Coronary artery (tissue), 2 donors: ENCODE results near the gene COBLL1.
"Not testable (repeated sequence)": the region's sequence is repeated elsewhere in the genome, so short reads cannot be mapped to it uniquely, and the experiment has no call there.

Source experiments
- DNase-seq: peaks from one replicate; pipeline ENCODE4 v3.0.0-alpha.2; 2017; ENCODE audit warnings: low spot score
- H3K27ac ChIP-seq, 2 donors: fragments of 200-600 bp; sonication (generic); one replicate each; pipeline ENCODE4 v1.5.1; 2016 to 2019
- H3K4me3 ChIP-seq: fragments of 200-600 bp; sonication (generic); 2 replicates; pipeline ENCODE4 v1.5.1; 2016; ENCODE audit warnings: mild to moderate bottlenecking, moderate library complexity
- TF ChIP-seq, protein P1 (sequence below): fragments of 200-600 bp; sonication (generic); IDR thresholded peaks from one replicate; pipeline ENCODE4 v1.5.1; 2019; ENCODE audit warnings: antibody characterized with exemption

COBLL1 gene

GRCh38 chr2:164766954-164767320, 74.7 kb downstream of the COBLL1 start:
- DNase-seq = no peak
- Histone ChIP-seq H3K4me3 (no peak overlapping the region), H3K27ac (no peak overlapping the region)
- TF ChIP-seq, protein P1, sequence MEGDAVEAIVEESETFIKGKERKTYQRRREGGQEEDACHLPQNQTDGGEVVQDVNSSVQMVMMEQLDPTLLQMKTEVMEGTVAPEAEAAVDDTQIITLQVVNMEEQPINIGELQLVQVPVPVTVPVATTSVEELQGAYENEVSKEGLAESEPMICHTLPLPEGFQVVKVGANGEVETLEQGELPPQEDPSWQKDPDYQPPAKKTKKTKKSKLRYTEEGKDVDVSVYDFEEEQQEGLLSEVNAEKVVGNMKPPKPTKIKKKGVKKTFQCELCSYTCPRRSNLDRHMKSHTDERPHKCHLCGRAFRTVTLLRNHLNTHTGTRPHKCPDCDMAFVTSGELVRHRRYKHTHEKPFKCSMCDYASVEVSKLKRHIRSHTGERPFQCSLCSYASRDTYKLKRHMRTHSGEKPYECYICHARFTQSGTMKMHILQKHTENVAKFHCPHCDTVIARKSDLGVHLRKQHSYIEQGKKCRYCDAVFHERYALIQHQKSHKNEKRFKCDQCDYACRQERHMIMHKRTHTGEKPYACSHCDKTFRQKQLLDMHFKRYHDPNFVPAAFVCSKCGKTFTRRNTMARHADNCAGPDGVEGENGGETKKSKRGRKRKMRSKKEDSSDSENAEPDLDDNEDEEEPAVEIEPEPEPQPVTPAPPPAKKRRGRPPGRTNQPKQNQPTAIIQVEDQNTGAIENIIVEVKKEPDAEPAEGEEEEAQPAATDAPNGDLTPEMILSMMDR = no peak

- Histone ChIP-seq H3K4me3 (no peak overlapping the region), H3K27ac (no peak overlapping the region)
- TF ChIP-seq, protein P1 = no peak
- DNase-seq = no peak
These were observed 75.2 kb downstream of the COBLL1 start for GRCh38 chr2:164766216-164766953.

DNA sequence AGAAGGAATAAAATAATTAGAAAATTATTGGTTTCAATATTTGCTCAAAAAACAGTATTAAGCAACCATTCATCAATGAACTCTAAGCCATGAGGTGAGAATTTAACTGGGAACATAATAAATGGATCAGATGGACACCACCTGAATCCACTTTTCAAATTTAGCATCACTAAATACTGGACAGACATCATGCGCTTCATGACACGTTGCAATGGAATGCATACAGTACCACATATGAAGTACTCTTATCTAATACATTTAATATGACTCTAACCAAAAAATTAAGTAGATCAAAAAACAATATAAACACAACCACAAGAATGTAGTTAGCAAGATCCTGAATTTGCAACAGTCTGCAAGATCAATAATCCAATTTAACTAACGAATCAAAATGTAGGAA, 76.6 kb downstream of the COBLL1 start:
- H3K4me3 ChIP-seq = no peak overlapping the region
- no peak overlapping the region for H3K27ac ChIP-seq
- TF ChIP-seq, protein P1 = no peak
- no peak for DNase-seq

DNA sequence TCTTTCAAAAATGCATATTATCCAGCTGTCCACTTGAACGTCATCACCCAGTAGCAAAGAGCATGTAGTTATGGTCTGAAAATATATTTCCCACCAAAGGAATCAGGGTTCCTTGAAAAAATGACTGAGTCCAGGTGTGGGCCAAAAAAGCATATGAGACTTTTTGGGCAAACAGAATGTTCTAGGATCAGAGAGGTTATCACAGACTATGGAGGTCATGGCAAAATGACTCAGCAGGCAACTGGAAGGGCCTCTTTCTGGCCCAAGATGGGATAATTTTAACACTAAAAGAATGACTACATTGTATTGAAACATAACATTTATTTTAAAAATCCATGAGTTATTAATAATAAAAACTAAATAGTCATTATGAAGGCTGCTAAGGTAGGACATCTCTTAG, 77.1 kb downstream of the COBLL1 start:
- Histone ChIP-seq H3K4me3 (no peak overlapping the region), H3K27ac (no peak overlapping the region)
- TF ChIP-seq, protein P1 = no peak
- DNase-seq = no peak

DNA sequence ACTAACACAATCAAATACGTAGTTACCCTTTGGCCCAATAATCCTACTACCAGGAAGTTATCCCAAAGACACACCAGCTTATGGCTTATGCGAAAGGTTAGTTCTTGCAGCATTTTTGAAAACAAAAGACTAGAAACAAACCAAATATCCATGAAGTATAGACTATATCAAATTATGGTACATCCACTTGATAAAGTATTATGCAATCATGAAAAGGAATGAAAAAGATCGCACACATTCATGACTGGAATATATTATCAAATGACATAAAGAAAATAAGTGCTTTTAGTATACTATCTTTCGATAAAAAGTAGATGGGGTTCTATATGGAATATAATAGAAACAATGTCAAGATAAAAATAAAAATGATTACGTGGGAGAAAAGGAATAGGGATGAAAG, 78.2 kb downstream of the COBLL1 start:
- TF ChIP-seq, protein P1 = no peak
- no peak overlapping the region for H3K4me3 ChIP-seq
- DNase-seq = no peak
- no peak overlapping the region for H3K27ac ChIP-seq

DNA sequence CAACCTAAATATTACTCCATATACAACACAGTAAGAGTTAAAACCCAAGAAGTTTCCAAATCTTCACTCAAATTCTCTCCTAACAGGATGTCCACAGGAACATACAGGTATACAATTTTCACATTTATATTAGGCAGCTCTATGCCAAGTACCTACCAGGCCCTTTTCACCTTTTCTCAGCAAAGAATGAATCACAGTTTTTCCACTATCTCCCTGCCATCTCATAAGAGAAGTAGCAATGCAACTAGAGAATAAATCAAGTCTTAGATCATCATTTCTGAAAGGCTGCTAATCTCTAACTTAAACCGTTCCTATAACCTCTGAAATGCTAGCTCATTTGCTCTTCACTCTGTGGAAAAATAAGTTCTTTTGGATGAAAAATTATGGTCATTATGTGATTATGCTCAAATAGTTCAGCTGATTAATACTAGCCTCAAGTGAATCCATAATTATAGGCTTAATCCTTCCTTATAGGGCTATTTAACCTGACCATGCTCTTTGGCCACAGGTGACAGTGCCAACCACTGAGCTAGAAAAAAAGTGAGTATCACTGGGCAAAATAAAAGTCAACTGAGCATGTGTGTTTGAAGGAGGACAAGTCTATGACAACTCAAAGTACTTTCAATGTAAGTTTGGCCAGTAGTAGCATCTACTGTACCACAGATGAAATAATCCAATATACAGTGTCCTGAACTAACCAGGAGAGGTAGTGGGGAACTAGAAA, 79.7 kb downstream of the COBLL1 start:
- no peak overlapping the region for H3K27ac ChIP-seq
- TF ChIP-seq, protein P1 = no peak

DNA sequence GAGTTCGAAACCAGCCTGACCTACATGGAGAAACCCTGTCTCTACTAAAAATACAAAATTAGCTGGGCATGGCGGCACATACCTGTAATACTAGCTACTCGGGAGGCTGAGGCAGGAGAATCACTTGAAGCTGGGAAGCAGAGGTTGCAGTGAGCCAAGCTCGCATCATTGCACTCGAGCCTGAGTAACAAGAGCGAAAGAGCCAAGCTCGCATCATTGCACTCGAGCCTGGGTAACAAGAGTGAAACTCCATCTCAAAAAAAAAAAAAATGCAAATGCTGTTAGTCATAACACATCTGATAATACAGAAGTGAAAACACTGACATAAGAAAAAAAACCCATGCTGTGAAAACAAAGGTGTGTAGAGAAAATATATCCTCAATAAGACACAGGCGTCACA, 80.4 kb downstream of the COBLL1 start:
- not testable (repeated sequence) for H3K27ac ChIP-seq, DNase-seq, H3K4me3 ChIP-seq

More for the DNA sequence above, 79.7 kb downstream of the COBLL1 start:
- no peak overlapping the region for H3K4me3 ChIP-seq
- DNase-seq = no peak
